Smooth muscle cell (in vitro differentiated cells): ENCODE measurements around the gene EYA4. TPM values are rescaled to one million over a fixed set of nuclear protein-coding genes. Genes with fewer than 3 reads are reported as not detected.

Experiments used
- DNase-seq: peaks from one replicate; lab custom pipeline; 2025; ENCODE audit not compliant: unreplicated experiment; lab: John Stamatoyannopoulos, UW
- H2AFZ ChIP-seq: fragments of 200-600 bp; sonication (generic); 2 replicates; pipeline ENCODE4 v1.6.0; 2016; ENCODE audit warnings: antibody characterized with exemption, low read depth, mild to moderate bottlenecking
- H3F3A ChIP-seq: fragments of 200-600 bp; sonication (generic); 2 replicates; pipeline ENCODE4 v1.6.0; 2017; ENCODE audit warnings: antibody characterized with exemption, low read depth
- H3K27ac ChIP-seq: fragments of 200-600 bp; sonication (generic); 2 replicates; pipeline ENCODE4 v1.5.1; 2016; ENCODE audit warnings: low read depth, mild to moderate bottlenecking
- H3K27me3 ChIP-seq: fragments of 200-600 bp; sonication (generic); 2 replicates; pipeline ENCODE4 v1.6.1; 2016; ENCODE audit warnings: low read depth, mild to moderate bottlenecking
- H3K36me3 ChIP-seq: fragments of 200-600 bp; sonication (generic); 2 replicates; pipeline ENCODE4 v1.5.1; 2016; ENCODE audit warnings: low read depth
- H3K4me1 ChIP-seq: fragments of 200-600 bp; sonication (generic); 2 replicates; pipeline ENCODE4 v1.5.1; 2016; ENCODE audit warnings: low read depth
- H3K4me2 ChIP-seq: fragments of 200-600 bp; sonication (generic); 2 replicates; pipeline ENCODE4 v1.6.0; 2016; ENCODE audit warnings: mild to moderate bottlenecking
- H3K4me3 ChIP-seq: fragments of 200-600 bp; sonication (generic); 2 replicates; pipeline ENCODE4 v1.5.1; 2016; ENCODE audit warnings: mild to moderate bottlenecking
- H3K79me2 ChIP-seq: fragments of 200-600 bp; sonication (generic); 2 replicates; pipeline ENCODE4 v1.6.0; 2016; ENCODE audit warnings: low read depth, mild to moderate bottlenecking
- H3K9ac ChIP-seq: fragments of 200-600 bp; sonication (generic); 2 replicates; pipeline ENCODE4 v1.6.0; 2016; ENCODE audit warnings: low read depth
- H3K9me3 ChIP-seq: fragments of 200-600 bp; sonication (generic); replicated peaks from 2 replicates; pipeline ENCODE4 v1.5.1; 2016; ENCODE audit warnings: low read depth
- H4K20me1 ChIP-seq: fragments of 200-600 bp; sonication (generic); 2 replicates; pipeline ENCODE4 v1.6.0; 2016; ENCODE audit warnings: low read depth
- WGBS: methylation state at CpG from one replicate; pipeline ENCODE4 v1.1.7; 2016; ENCODE audit warnings: low lambda C conversion rate; 5-methylcytosine and 5-hydroxymethylcytosine counted together
- polyA plus RNA-seq: library from polyadenylated mRNA; unstranded; fragments of >200 nt; fragmentation: Nextera tagmentation; extraction: Ambion mirVana; gene quantifications from 2 replicates; pipeline ENCODE4 v1.2.1, GENCODE V29; 2016
- total RNA-seq: library from RNA; depleted of rRNA; stranded (reverse); fragments of >200 nt; gene quantifications from 2 replicates; pipeline ENCODE4 v1.2.3, GENCODE V29; 2014
- TF ChIP-seq, protein P1 (sequence below): fragments of 200-600 bp; sonication (generic); IDR thresholded peaks from 2 replicates; pipeline ENCODE4 v1.5.1; 2017; ENCODE audit warnings: borderline replicate concordance, mild to moderate bottlenecking, antibody characterized with exemption; ENCODE audit not compliant: insufficient read depth, poor library complexity, severe bottlenecking

The EYA4 gene
- total and polyA plus RNA-seq, 2 experiments from 2014 or later: 1.3 TPM; not detected in 1

DNA sequence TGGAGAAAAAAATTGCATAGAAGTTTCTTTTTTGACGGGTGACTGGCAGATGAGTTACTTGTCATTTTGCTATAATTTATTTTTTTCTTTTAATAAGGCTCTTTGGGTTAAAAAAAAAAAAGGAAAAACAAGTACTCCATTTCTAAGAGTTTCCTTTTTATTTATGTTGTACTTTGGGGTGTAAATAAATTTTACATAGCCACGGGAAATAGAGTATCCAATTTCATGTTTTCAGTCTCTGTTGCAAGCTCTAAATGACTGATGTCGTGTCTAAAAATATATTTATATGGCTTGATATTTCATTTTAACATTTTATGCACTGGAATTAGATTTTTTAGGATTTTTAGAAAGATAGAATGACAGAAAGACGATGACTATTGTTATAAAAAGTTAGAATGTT is 3.4 kb downstream of the EYA4 start:
- no peaks in the 10 kb centered on the region for H3K79me2 ChIP-seq
- H2AFZ ChIP-seq: no peak overlapping the region
- no peaks in the 10 kb centered on the region for H4K20me1 ChIP-seq
- no peak overlapping the region for H3K27ac ChIP-seq
- no peak overlapping the region for H3K4me3 ChIP-seq
- no peak overlapping the region for H3K4me2 ChIP-seq
- no peak for DNase-seq
- H3K4me1 ChIP-seq: peaks cover 8% of the 10 kb centered on the region
- H3K36me3 ChIP-seq: no peaks in the 10 kb centered on the region
- peaks cover 99% of the 10 kb centered on the region for H3K27me3 ChIP-seq
- H3F3A ChIP-seq: no peaks in the 10 kb centered on the region
- no peaks in the 10 kb centered on the region for H3K9me3 ChIP-seq
- TF ChIP-seq, protein P1, sequence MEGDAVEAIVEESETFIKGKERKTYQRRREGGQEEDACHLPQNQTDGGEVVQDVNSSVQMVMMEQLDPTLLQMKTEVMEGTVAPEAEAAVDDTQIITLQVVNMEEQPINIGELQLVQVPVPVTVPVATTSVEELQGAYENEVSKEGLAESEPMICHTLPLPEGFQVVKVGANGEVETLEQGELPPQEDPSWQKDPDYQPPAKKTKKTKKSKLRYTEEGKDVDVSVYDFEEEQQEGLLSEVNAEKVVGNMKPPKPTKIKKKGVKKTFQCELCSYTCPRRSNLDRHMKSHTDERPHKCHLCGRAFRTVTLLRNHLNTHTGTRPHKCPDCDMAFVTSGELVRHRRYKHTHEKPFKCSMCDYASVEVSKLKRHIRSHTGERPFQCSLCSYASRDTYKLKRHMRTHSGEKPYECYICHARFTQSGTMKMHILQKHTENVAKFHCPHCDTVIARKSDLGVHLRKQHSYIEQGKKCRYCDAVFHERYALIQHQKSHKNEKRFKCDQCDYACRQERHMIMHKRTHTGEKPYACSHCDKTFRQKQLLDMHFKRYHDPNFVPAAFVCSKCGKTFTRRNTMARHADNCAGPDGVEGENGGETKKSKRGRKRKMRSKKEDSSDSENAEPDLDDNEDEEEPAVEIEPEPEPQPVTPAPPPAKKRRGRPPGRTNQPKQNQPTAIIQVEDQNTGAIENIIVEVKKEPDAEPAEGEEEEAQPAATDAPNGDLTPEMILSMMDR: no peak
- 74% methylated on average over 4 of the region's 4 CpGs for WGBS
- no peak overlapping the region for H3K9ac ChIP-seq

DNA sequence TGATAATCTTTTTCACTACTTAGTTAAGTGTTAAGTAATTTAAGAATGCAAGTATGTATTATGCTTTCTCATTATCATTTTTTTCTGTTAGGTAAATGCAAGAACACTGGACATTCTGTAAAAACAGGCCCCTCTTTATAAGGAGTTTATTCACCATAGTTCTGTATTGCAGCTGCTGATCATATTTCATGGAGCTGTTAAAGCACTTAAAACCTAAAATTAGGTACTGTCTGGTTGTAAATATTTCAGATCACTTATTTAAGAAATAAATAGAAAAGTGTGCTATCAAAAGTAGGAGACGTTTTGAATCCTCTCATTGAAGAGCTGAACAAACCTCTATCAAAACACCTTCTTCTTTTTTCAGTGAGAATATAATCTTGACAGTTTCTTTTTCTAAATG is 3.9 kb downstream of the EYA4 start:
- Histone ChIP-seq H3K4me3 (no peak overlapping the region), H3K79me2 (no peaks in the 10 kb centered on the region), H3K36me3 (no peaks in the 10 kb centered on the region), H3K9me3 (no peaks in the 10 kb centered on the region), H3K9ac (no peak overlapping the region), H3K4me2 (no peak overlapping the region), H3K4me1 (peaks cover 8% of the 10 kb centered on the region), H4K20me1 (no peaks in the 10 kb centered on the region), H2AFZ (no peak overlapping the region), H3F3A (no peaks in the 10 kb centered on the region), H3K27me3 (peaks cover 98% of the 10 kb centered on the region), H3K27ac (no peak overlapping the region)
- WGBS: 47% methylated on average over 1 of the region's 1 CpG
- no peak for DNase-seq
- TF ChIP-seq, protein P1: no peak

DNA sequence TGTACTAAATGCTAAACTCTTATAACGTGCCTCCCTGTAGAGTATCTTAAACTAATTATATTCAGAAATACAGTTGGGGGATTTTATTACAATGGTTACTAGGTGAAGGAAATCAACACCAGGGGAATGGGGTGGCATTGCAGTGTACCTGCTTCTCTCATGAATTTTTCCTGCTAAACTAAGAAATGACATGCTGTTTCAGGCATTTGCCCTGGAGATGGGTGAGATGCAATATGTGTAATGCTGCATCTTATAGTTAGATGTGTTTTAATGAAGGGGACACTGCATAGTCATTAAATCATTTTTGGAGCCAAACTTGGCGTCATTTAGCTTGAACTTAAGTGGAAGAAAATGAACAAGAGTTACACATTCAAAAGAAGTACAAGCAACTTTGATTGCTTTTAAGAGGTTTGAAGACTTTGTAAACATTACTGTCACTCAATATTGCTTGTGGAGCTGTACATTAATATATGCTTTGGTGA is 4.3 kb downstream of the EYA4 start:
- Histone ChIP-seq H3K27ac (no peak overlapping the region), H3K4me3 (no peak overlapping the region), H3K9ac (no peak overlapping the region), H3K4me2 (no peak overlapping the region), H3K9me3 (no peaks in the 10 kb centered on the region), H4K20me1 (no peaks in the 10 kb centered on the region), H3K36me3 (no peaks in the 10 kb centered on the region), H3K79me2 (no peaks in the 10 kb centered on the region), H3K4me1 (peaks cover 8% of the 10 kb centered on the region), H2AFZ (no peak overlapping the region), H3F3A (no peaks in the 10 kb centered on the region), H3K27me3 (peaks cover 95% of the 10 kb centered on the region)
- no peak for DNase-seq
- TF ChIP-seq, protein P1: no peak
- WGBS: 73% methylated on average over 2 of the region's 2 CpGs

GRCh38 chr6:133247581-133247980 is 6.4 kb downstream of the EYA4 start:
- Histone ChIP-seq H3K27ac (no peak overlapping the region), H3K4me1 (peaks cover 4% of the 10 kb centered on the region), H3K36me3 (no peaks in the 10 kb centered on the region), H3K79me2 (no peaks in the 10 kb centered on the region), H3K4me2 (no peak overlapping the region), H3F3A (no peaks in the 10 kb centered on the region), H3K27me3 (peaks cover 94% of the 10 kb centered on the region), H2AFZ (no peak overlapping the region), H3K9me3 (no peaks in the 10 kb centered on the region), H3K9ac (no peak overlapping the region), H4K20me1 (no peaks in the 10 kb centered on the region), H3K4me3 (no peak overlapping the region)
- WGBS: 59% methylated on average over 5 of the region's 5 CpGs
- DNase-seq: no peak
- TF ChIP-seq, protein P1: no peak
